ENCODE measurements around the gene HOXC5.

Gene HOXC5

DNA sequence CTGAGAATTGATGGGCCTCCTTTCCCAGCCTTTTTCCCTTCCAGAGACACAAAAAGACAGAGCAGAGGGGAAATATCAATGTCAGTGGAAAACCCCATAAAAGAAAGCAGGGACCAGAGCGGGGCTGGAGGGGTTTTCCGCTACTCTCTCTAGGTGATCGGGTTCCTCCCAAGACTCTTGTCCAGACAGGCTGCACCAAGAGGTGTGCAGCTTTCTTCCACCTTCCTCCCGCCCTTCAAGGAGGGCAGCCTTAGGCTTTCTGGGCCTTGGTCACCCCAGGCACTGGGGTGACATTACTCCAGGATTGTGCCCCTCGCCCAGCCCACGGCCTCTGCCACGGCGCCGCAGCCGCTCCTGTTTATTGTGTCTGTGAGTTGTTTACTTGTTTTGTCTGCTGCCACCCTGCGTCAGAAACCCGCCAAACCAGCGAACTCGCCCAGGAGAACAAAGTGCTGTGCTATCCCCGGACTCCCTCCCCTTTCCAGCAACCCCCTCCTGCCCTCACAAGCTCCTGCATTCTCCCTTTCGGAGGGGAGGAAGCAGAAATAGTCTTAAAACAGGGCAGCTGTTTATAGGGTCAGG, 11.3 kb upstream of the HOXC5 start:
- DNase-seq, result no peak

GRCh38 chr12:54022960-54023884, 9.6 kb upstream of the HOXC5 start:
- no peak for DNase-seq

DNA sequence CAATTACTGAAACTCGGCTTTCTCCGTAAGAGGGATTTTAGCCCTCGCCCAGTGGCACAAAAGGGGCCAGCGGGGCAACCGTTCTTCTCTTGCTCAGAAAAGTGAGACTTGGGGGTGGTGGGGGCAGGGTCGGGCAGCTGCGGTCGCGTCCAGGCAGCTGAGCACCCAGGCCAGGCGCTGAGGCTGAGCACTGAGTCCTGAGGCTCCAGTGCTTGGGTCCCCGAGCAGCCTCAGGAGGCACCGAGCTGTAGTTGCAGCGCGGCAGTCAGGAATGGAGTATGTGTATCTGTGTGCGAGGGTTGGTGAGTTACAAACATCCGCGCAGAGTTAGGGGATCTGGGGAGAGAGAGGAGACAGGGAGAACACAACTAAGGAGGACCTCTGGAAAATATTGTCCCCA, 8.7 kb upstream of the HOXC5 start:
- no peak for DNase-seq

- no peak for DNase-seq
These were observed 8.1 kb upstream of the HOXC5 start for GRCh38 chr12:54024581-54025305.

- DNase-seq, result no peak
These were observed 7.1 kb upstream of the HOXC5 start for GRCh38 chr12:54025499-54026405.

- DNase-seq, result no peak
These were observed 6.0 kb upstream of the HOXC5 start for GRCh38 chr12:54026640-54027441.

DNA sequence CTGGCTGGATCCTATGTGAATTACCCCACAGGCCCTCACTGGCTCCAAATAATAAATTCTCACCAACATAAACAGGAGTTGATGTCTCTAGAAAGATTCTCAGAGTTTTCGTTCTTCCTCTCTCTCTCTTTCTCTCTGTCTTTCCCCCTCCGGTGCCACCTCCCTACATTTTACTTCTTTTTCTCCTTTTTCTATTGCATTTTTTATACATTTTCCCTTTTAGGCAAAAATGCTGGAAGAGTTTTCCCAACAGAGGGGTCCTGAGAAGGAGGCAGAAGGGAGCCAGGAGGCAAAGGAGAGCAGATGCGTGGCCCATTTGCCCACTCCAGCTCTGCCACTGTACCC, 5.4 kb upstream of the HOXC5 start:
- no peak for DNase-seq

DNA sequence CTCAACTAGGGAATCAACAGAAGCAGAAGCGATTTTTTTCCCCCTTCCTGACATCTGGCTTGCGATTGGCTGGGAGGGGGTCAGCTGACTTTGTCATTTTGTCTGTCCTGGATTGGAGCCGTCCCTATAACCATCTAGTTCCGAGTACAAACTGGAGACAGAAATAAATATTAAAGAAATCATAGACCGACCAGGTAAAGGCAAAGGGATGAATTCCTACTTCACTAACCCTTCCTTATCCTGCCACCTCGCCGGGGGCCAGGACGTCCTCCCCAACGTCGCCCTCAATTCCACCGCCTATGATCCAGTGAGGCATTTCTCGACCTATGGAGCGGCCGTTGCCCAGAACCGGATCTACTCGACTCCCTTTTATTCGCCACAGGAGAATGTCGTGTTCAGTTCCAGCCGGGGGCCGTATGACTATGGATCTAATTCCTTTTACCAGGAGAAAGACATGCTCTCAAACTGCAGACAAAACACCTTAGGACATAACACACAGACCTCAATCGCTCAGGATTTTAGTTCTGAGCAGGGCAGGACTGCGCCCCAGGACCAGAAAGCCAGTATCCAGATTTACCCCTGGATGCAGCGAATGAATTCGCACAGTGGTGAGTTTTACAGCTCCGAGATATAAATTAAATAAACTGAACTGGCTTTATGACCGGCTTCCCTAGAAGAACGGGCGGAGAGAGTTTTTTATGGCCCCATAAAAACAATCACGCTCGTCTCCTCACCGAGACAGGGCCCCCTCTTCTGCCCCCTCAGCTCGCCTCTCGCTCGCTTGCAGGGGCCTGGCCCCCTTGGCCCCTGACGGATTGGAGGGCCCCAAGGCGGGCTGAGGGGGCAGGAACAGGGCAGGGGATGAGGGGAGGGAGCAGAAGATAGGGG, 4.3 kb upstream of the HOXC5 start, which contains the start of gene HOXC6:
HOXC6 (plus strand) TSS at position 127 of the 888 bp plus-strand sequence; CDS start at position 209, 82 bp downstream.
- DNase-seq, result peak; percentile 86

DNA sequence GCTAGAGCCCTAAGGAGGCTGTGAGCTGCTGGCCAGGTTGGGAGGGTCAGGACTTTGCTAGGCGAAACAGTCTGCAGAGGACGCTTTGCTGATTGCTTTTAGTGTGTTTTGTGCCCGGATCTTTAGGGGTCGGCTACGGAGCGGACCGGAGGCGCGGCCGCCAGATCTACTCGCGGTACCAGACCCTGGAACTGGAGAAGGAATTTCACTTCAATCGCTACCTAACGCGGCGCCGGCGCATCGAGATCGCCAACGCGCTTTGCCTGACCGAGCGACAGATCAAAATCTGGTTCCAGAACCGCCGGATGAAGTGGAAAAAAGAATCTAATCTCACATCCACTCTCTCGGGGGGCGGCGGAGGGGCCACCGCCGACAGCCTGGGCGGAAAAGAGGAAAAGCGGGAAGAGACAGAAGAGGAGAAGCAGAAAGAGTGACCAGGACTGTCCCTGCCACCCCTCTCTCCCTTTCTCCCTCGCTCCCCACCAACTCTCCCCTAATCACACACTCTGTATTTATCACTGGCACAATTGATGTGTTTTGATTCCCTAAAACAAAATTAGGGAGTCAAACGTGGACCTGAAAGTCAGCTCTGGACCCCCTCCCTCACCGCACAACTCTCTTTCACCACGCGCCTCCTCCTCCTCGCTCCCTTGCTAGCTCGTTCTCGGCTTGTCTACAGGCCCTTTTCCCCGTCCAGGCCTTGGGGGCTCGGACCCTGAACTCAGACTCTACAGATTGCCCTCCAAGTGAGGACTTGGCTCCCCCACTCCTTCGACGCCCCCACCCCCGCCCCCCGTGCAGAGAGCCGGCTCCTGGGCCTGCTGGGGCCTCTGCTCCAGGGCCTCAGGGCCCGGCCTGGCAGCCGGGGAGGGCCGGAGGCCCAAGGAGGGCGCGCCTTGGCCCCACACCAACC, 3.1 kb upstream of the HOXC5 start:
- DNase-seq, result no peak

DNA sequence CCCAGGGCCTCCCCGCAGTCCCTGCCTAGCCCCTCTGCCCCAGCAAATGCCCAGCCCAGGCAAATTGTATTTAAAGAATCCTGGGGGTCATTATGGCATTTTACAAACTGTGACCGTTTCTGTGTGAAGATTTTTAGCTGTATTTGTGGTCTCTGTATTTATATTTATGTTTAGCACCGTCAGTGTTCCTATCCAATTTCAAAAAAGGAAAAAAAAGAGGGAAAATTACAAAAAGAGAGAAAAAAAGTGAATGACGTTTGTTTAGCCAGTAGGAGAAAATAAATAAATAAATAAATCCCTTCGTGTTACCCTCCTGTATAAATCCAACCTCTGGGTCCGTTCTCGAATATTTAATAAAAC, 2.4 kb upstream of the HOXC5 start:
- no peak for DNase-seq

GRCh38 chr12:54030889-54031471, 1.9 kb upstream of the HOXC5 start:
- DNase-seq, result no peak

DNA sequence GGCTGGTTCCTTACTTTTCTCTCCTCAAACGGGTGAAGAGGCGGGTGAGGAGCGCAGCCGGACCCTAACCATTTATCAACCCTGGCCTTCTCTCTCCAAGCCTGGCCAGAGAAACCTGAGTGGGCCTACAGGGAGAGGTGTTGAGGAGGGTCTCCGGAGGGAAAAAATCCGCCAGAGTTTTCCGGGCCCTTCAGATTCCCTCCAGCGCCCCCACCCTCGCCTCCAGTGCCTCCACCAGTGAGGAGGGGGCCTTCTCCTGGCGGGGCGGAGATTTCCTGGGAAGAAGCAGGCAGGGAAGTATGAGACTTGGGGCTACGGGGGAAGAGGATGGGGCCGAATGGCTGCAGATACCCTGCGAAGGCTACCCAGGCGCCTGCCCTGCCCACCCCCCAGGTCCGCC, 1.4 kb upstream of the HOXC5 start:
- DNase-seq, result no peak

- DNase-seq, result no peak
These were observed 697 bp upstream of the HOXC5 start for GRCh38 chr12:54032086-54032619.

- DNase-seq, result peak; percentile 71
These were observed 493 bp downstream of the HOXC5 start for GRCh38 chr12:54033106-54033979.

- DNase-seq, result peak; percentile 72
These were observed 1.3 kb downstream of the HOXC5 start for GRCh38 chr12:54033980-54034784.

- no peak for DNase-seq
These were observed 2.0 kb downstream of the HOXC5 start for GRCh38 chr12:54034785-54035310.

Data from 8988T (cell line).